Lower leg skin (tissue), 4 donors: ENCODE results near the gene HDAC7. TPM values are rescaled to one million over a fixed set of nuclear protein-coding genes. Genes with fewer than 3 reads are reported as not detected.

Source experiments
- DNase-seq, 2 donors: peaks; one replicate each; pipeline ENCODE4 v3.0.0-alpha.2; 2019; ENCODE audit warnings: low spot score in 2 of 2
- H3K4me3 ChIP-seq: fragments of 200-600 bp; sonication (generic); 2 replicates; pipeline ENCODE4 v1.5.1; 2017; ENCODE audit warnings: mild to moderate bottlenecking, low read depth; ENCODE audit not compliant: poor library complexity, severe bottlenecking
- POLR2A ChIP-seq, 2 donors: fragments of 450-650 bp; IDR thresholded peaks; one replicate each; pipeline ENCODE4 v1.6.1; 2016 to 2017; ENCODE audit warnings: antibody characterized with exemption in 2 of 2, mild to moderate bottlenecking in 1 of 2, moderate library complexity in 1 of 2
- WGBS, 2 donors: methylation state at CpG; one replicate each; pipeline ENCODE4 v1.1.5; 2018; 5-methylcytosine and 5-hydroxymethylcytosine counted together
- intact Hi-C: fragments of 100-400 bp; cut with DNase I; formaldehyde crosslinking; loops from one replicate; pipeline ENCODE4 v1.15.0; 2023; ENCODE audit warnings: low total_unique reads
- total RNA-seq, 4 donors: library from RNA; depleted of rRNA; stranded (reverse); fragments of >200 nt; gene quantifications; one replicate each; pipeline ENCODE4 v1.1.0, GENCODE V29; 2016
- TF ChIP-seq, protein P1 (sequence below), 3 donors: fragments of 450-650 bp; IDR thresholded peaks; one replicate each; pipeline ENCODE4 v1.5.1; 2016; ENCODE audit warnings: antibody characterized with exemption in 3 of 3, mild to moderate bottlenecking in 3 of 3, moderate library complexity in 2 of 3

HDAC7 gene
- total RNA-seq, 4 donors from 2014 or later = 56.3 to 114 (median 63.5) TPM

DNA sequence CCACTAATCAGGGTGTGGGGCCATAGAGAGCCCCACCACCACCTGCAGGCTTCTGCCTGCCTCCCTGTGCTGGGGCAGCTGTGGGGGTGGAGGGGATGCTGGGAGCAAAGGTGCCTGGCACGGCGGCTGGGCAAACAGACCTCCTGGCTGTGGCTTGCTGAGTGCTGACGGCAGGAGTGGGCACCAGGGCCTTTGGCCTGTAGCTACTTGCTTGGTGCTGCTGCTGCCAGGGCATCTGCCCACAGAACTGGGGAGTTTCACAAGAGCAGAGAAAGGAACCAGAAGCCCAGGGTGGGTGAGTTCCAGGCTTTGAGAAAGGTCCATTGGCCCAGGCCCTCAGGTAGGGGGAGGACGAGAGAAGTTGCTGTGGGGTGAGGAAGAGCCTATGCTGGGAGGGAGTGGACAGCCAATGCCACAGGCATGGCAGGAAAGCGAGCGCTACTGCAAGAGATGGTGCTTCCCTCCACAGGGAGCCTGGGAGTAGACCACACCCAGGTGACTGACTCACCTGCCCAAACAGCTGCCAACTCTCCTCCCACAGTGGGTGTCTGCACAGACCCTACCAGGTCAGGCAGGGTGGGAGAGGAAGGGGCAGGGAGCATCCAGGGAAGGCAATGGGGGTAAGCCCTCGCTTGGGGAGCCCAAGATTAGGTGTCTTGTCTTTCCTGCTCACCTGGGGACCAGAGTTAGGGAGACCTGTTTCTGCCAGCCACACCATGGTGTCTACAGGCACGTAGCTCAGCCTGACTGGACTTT, 39.0 kb upstream of the HDAC7 start:
- intact Hi-C loops = no loop called here
- TF ChIP-seq POLR2A (IDR thresholded peaks at IDR 0.05) = no peak
- TF ChIP-seq, protein P1, sequence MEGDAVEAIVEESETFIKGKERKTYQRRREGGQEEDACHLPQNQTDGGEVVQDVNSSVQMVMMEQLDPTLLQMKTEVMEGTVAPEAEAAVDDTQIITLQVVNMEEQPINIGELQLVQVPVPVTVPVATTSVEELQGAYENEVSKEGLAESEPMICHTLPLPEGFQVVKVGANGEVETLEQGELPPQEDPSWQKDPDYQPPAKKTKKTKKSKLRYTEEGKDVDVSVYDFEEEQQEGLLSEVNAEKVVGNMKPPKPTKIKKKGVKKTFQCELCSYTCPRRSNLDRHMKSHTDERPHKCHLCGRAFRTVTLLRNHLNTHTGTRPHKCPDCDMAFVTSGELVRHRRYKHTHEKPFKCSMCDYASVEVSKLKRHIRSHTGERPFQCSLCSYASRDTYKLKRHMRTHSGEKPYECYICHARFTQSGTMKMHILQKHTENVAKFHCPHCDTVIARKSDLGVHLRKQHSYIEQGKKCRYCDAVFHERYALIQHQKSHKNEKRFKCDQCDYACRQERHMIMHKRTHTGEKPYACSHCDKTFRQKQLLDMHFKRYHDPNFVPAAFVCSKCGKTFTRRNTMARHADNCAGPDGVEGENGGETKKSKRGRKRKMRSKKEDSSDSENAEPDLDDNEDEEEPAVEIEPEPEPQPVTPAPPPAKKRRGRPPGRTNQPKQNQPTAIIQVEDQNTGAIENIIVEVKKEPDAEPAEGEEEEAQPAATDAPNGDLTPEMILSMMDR (IDR thresholded peaks at IDR 0.05) = no peak
- WGBS, 2 donors = 61 to 62% methylated on average over 5 to 8 of the region's 8 CpGs
- H3K4me3 ChIP-seq = no peak overlapping the region
- DNase-seq = no peak

DNA sequence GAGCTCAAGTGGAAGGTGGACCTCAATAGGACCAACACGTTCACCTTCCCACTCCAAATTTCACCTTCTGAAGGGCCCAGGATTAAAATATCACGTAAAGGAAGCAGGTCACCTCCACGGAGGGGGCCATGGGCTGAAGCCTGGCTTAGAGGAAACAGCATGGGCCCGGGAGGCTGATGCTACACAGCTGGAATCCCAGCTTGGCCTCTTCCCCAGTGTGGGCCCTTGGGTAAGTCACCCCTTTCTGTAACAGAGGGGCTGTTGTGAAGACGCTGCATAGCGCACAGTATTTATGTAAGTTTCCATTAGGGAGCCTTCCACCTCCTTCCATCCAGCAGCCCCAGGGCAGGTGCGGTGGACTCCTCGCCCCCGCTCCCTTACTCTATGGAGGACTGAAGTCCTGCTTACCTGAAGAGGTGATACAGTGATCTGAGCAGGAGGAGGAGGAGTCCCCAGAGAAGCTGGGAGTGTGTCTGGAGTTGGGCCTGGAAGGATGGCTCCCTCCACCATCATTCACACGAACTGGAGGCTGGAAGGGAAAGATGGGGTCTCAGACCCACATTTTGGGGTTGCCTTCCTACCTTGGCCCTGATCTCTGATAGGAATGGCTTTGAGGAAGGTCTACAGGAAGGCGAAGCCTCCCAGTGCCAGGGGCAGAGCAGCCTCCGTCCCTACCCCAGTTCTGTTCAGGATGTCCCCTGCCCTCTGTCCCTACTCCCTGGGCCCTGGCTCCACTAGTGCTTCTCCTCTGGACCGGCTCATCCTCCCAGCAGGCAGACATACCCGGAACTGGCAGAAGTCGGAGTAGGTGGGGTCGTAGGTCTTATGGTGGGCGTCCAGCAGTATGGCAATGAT, 37.2 kb upstream of the HDAC7 start:
- TF ChIP-seq, protein P1 (IDR thresholded peaks at IDR 0.05) = no peak
- no peak for TF ChIP-seq POLR2A (IDR thresholded peaks at IDR 0.05)
- H3K4me3 ChIP-seq = no peak overlapping the region
- 87 to 95% methylated on average over 17 of the region's 17 CpGs for WGBS, 2 donors
- no peak for DNase-seq
- intact Hi-C loops = no loop called here

DNA sequence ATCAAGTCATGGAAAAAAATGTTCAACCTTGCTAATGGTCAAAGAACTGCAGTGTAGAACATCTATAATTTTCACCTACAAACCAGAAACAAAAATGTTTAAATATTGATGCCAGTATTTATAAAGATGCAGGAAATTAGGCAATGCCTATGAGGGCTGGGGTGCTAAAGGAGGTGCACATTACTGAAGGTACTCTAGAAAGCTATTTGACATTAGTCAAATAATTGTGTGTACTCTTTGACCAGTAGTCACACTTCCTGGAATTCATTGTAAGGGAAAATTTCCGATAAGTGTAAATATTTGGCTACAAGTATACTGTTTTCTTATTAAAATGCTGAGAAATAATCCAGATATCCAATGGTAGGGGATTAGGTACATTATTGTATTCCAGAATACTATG, 36.4 kb upstream of the HDAC7 start:
- no peak for DNase-seq
- TF ChIP-seq POLR2A (IDR thresholded peaks at IDR 0.05) = no peak
- TF ChIP-seq, protein P1 (IDR thresholded peaks at IDR 0.05) = no peak
- no peak overlapping the region for H3K4me3 ChIP-seq
- 96 to 97% methylated on average over 1 of the region's 1 CpG for WGBS, 2 donors
- intact Hi-C loops = no loop called here

DNA sequence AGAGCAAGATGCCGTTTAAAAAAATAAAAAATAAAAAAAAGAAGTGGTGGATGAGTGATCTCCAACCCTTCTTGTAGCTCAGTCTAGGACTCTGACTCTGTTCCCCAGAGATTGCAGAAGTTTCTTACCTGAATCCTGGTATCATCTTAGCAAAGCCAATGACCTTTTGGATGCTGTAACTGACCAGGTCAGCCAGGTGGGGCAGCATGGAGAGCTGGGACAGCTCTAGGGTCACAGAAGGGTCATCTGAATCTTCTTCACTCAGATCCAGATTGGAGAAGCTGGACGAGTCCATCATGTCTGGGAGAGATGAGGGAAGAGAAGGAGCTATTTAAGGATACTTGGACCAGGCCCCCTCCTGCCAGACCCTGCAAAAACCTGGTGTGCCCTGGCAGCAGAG, 35.8 kb upstream of the HDAC7 start:
- intact Hi-C loops = no loop called here

DNA sequence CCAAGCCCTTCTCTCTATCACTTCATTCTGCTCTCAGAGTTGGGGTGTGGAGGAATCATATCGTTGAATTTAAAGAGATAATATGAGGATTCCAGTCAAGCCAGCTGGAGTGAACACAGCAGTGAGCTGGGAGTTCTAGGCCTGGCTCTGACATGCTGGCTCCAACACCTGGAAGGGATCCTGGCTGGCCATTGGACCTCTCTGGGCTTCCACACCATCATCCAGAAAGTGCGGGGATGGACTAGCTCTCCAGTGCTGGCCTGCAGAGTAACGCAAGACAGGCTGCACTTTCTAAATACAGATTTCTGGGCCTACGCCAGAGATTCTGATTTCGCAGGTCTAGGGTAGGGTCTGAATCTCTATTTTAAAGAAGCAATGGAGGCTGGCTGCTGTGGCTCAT, 34.8 kb upstream of the HDAC7 start:
- intact Hi-C loops = no loop called here
- 92 to 96% methylated on average over 5 of the region's 5 CpGs for WGBS, 2 donors
- TF ChIP-seq, protein P1 (IDR thresholded peaks at IDR 0.05) = no peak
- TF ChIP-seq POLR2A (IDR thresholded peaks at IDR 0.05) = no peak

More for the DNA sequence above, 35.8 kb upstream of the HDAC7 start:
- no peak overlapping the region for H3K4me3 ChIP-seq
- WGBS, 2 donors = 74 to 86% methylated on average over 2 of the region's 2 CpGs
- DNase-seq = no peak
- TF ChIP-seq, protein P1 (IDR thresholded peaks at IDR 0.05) = no peak
- no peak for TF ChIP-seq POLR2A (IDR thresholded peaks at IDR 0.05)

More for the DNA sequence above, 34.8 kb upstream of the HDAC7 start:
- DNase-seq = no peak
- no peak overlapping the region for H3K4me3 ChIP-seq
